Colonic mucosa (tissue), 4 donors: ENCODE measurements around the gene P2RY6. TPM values are rescaled to one million over a fixed set of nuclear protein-coding genes. Genes with fewer than 3 reads are reported as not detected.
A peak's percentile ranks its signal among the peaks of the same experiment; 100 is the strongest.

ENCODE experiments used
- DNase-seq: peaks from one replicate; pipeline ENCODE4 v3.0.0-alpha.2; 2020
- H3K27ac ChIP-seq: fragments of 200-600 bp; one replicate; pipeline ENCODE4 v1.8.0; 2021
- H3K27me3 ChIP-seq: fragments of 200-600 bp; one replicate; pipeline ENCODE4 v1.8.0; 2021
- H3K36me3 ChIP-seq: fragments of 200-600 bp; one replicate; pipeline ENCODE4 v1.8.0; 2021
- H3K4me1 ChIP-seq: fragments of 200-600 bp; one replicate; pipeline ENCODE4 v1.8.0; 2021; ENCODE audit warnings: mild to moderate bottlenecking
- H3K4me3 ChIP-seq: fragments of 200-600 bp; one replicate; pipeline ENCODE4 v1.8.0; 2021
- H3K9ac ChIP-seq, 2 donors: one replicate each; pipeline ENCODE4 v1.7.0; 2013; ENCODE audit warnings: control low read depth in 2 of 2, low read depth in 2 of 2, low read length in 2 of 2
- H3K9me3 ChIP-seq: fragments of 200-600 bp; one replicate; pipeline ENCODE4 v1.8.0; 2021
- intact Hi-C: fragments of 100-400 bp; cut with DNase I; formaldehyde crosslinking; loops from one replicate; pipeline ENCODE4 v1.14.1; 2022
- total RNA-seq, 2 donors: library from RNA; stranded (reverse); fragmentation: NEBNext Ultra II Directional in 1 of 2; extraction: Animal tissue kit (Norgen Biotek cat#: 25700) in 1 of 2; gene quantifications; one replicate each; pipeline ENCODE4 v1.2.1, GENCODE V29; 2021
- TF ChIP-seq, protein P1 (sequence below): fragments of 200-600 bp; IDR thresholded peaks from one replicate; pipeline ENCODE4 v1.8.0; 2022; ENCODE audit warnings: antibody characterized with exemption, mild to moderate bottlenecking
- donor health status: healthy.
- donor health status: DM: no; HTN: no; CAD: no.
- donor health status: DM: no; HTN: no; CAD: no.

The P2RY6 gene, protein sequence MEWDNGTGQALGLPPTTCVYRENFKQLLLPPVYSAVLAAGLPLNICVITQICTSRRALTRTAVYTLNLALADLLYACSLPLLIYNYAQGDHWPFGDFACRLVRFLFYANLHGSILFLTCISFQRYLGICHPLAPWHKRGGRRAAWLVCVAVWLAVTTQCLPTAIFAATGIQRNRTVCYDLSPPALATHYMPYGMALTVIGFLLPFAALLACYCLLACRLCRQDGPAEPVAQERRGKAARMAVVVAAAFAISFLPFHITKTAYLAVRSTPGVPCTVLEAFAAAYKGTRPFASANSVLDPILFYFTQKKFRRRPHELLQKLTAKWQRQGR
- total RNA-seq = 1 to 10 TPM in 1 of 2 donors, under 1 TPM in 1; 0.91 to 1.4 TPM

DNA sequence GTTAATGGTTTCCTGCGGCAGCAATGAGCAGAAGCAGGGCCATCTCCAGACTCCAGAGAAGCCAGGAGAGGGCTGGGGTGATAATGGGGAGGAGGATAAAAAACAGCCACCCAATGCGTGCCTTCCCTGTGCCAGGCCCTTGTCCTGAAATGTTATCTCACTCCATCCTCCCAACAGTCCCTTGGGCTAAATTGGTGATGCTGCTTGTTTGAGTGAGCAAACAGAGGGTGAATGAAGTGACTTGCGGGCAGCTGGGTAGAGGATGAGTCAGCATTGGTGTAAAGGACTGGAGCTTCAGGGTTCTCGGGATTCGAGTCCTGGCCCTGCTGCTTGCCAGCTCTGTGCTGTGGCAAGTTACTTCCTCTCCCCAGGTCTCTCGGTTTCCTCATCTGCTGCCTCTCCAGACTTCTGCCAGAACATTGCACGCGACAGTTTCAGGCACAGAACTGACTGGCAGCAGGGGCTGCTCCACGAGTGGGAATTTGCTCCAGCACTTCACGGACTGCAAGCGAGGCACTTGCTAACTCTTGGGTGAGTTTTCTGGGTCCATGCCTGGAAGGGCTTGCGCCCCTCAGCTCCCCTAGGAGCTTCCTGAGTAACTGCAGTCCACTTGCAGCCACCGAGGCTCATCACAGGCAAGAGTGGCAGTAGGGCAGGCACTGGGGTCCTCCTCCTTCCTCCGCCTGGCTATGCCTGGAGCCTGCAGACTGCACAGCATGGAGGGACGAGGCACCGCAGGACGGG lies at the start of gene P2RY6:
Gene P2RY6 (plus strand): TSS at position 403 of the 744 bp plus-strand sequence. CDS start 24,181 bp downstream, outside the sequence.
- intact Hi-C loops = no loop called here
- Histone ChIP-seq H3K36me3 (no peaks in the 10 kb centered on the region), H3K27ac (no peak within 1 kb of the TSS), H3K4me1 (no peaks in the 10 kb centered on the region), H3K4me3 (peak within 1 kb of the TSS; percentile 4), H3K27me3 (no peaks in the 10 kb centered on the region), H3K9ac (no peak within 1 kb of the TSS), H3K9me3 (no peaks in the 10 kb centered on the region)
- no peak for DNase-seq
- TF ChIP-seq, protein P1, sequence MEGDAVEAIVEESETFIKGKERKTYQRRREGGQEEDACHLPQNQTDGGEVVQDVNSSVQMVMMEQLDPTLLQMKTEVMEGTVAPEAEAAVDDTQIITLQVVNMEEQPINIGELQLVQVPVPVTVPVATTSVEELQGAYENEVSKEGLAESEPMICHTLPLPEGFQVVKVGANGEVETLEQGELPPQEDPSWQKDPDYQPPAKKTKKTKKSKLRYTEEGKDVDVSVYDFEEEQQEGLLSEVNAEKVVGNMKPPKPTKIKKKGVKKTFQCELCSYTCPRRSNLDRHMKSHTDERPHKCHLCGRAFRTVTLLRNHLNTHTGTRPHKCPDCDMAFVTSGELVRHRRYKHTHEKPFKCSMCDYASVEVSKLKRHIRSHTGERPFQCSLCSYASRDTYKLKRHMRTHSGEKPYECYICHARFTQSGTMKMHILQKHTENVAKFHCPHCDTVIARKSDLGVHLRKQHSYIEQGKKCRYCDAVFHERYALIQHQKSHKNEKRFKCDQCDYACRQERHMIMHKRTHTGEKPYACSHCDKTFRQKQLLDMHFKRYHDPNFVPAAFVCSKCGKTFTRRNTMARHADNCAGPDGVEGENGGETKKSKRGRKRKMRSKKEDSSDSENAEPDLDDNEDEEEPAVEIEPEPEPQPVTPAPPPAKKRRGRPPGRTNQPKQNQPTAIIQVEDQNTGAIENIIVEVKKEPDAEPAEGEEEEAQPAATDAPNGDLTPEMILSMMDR = no peak

DNA sequence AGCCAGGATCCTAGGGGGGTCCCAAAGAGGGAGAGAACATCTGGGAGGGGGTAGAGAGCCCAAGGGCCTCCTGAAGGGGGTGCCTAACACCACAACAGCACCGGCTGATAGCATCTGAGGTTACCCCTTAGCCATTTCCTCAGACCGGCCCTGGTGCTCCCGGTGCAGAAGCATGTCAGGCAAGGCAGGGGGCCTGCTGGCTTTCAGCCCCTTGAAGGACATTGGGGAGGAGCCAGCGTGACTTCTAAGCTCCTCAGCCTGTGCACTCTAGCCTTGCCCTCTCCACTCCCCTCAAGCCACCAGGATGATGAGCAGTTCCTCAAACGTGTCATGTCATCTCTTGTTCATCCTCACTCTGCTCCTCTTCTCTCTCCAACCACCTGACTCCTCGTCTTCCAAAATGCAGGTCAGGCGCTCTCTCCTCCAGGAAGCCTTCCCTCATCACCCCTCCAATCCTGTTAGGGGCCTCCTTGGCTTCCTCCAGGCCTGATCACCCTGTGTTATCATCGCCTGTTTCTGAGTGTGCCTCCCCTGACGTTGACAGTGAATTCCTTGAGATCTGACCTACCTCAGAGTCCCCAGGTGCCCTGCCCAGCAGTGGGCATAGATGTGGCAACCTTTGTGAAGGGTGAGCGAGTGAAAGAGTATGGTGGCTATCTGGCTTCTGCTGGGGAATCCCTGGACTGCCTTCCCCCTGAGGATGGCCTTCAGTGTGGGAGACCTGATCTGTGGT lies 48.0 kb upstream of the P2RY6 start:
- Histone ChIP-seq H3K36me3 (no peaks in the 10 kb centered on the region), H3K9ac (no peak overlapping the region), H3K4me1 (no peaks in the 10 kb centered on the region), H3K27me3 (no peaks in the 10 kb centered on the region), H3K9me3 (no peaks in the 10 kb centered on the region), H3K27ac (no peak overlapping the region), H3K4me3 (no peak overlapping the region)
- DNase-seq = no peak
- intact Hi-C loops = no loop called here
- TF ChIP-seq, protein P1 = no peak

DNA sequence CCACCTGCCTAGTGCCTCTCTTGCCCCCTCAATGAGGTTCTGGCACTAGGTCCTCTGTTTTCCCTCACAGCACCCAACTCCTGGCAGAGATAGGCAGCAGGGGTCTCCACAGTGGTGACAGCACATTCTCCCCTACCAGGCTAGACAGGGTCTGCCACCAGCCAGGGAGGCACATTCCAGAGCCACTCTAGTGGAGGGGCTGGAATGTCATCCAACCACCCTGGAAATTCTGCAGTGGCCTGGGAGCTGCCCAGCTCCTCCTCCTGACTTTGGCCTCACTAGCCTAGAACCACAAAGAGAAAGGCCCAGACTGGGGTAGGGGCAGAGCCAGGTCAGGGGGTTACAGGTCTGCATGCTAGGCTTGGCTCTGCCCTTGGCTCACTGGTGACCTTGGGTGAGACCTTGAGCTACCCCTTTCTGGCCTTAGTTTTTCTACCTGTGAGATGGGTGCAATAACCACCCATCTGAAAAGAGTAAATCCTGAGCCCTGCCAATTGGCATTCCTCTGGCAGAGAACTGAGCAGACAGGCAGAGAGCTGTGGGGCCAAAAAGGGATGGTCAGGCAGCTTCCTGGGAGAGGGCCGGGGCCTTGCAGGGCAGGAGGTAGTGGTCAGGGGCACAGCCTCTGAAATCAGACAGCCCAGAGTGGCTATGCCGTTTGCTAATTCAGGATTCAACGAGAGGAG lies 47.0 kb upstream of the P2RY6 start:
- Histone ChIP-seq H3K27ac (no peak overlapping the region), H3K27me3 (no peaks in the 10 kb centered on the region), H3K4me1 (no peaks in the 10 kb centered on the region), H3K9me3 (no peaks in the 10 kb centered on the region), H3K4me3 (no peak overlapping the region), H3K36me3 (no peaks in the 10 kb centered on the region), H3K9ac (no peak overlapping the region)
- TF ChIP-seq, protein P1 = no peak
- DNase-seq = no peak
- intact Hi-C loops = no loop called here

DNA sequence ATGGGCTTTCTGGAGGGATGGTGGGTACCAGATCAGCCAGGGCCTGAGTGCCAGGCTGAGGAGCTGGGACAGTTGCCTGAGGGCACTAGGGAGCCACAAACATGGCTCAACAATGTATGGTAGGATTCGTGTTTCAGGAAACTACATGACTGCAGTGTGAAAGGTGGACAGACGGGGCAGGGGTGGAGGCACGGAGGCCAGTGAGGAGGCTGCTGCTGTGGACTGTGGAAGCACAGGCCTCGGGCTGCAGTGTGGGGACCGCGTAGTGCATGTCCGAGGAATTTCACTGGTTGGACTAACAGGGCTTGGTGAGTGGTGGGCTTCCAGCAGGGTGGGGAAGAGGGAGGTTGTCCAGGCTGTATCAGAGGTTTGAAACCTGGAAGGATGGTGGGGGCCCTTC lies 46.3 kb upstream of the P2RY6 start:
- Histone ChIP-seq H3K27me3 (no peaks in the 10 kb centered on the region), H3K9ac (no peak overlapping the region), H3K36me3 (no peaks in the 10 kb centered on the region), H3K9me3 (no peaks in the 10 kb centered on the region), H3K4me1 (no peaks in the 10 kb centered on the region), H3K4me3 (no peak overlapping the region), H3K27ac (no peak overlapping the region)
- intact Hi-C loops = no loop called here
- TF ChIP-seq, protein P1 = no peak
- DNase-seq = no peak
